Skeletal muscle tissue (tissue), 4 donors: ENCODE measurements around the gene TGM3. TPM values are rescaled to one million over a fixed set of nuclear protein-coding genes. Genes with fewer than 3 reads are reported as not detected.

Experiments
- H3K27ac ChIP-seq: one replicate; pipeline ENCODE4 v1.7.0; 2013; ENCODE audit warnings: mild to moderate bottlenecking, low read depth, low read length, inconsistent platforms
- H3K27me3 ChIP-seq, 3 donors: one replicate each; pipeline ENCODE4 v1.7.0; 2013; ENCODE audit warnings: low read length in 3 of 3; ENCODE audit not compliant: control insufficient read depth in 3 of 3, insufficient read depth in 3 of 3
- H3K36me3 ChIP-seq, 3 donors: one replicate each; pipeline ENCODE4 v1.7.0; 2013; ENCODE audit warnings: low read length in 3 of 3; ENCODE audit not compliant: control insufficient read depth in 3 of 3, insufficient read depth in 3 of 3
- H3K4me1 ChIP-seq, 3 donors: one replicate each; pipeline ENCODE4 v1.7.0; 2013; ENCODE audit warnings: low read length in 3 of 3, mild to moderate bottlenecking in 3 of 3; ENCODE audit not compliant: control insufficient read depth in 3 of 3, insufficient read depth in 3 of 3
- H3K4me3 ChIP-seq, 3 donors: one replicate each; pipeline ENCODE4 v1.7.0; 2013; ENCODE audit warnings: low read length in 3 of 3
- H3K9ac ChIP-seq, 3 donors: one replicate each; pipeline ENCODE4 v1.7.0; 2013; ENCODE audit warnings: low read length in 3 of 3, mild to moderate bottlenecking in 3 of 3, moderate library complexity in 2 of 3, low read depth in 1 of 3
- H3K9me3 ChIP-seq, 3 donors: one replicate each; pipeline ENCODE4 v1.7.0; 2013; ENCODE audit warnings: low read length in 3 of 3; ENCODE audit not compliant: control insufficient read depth in 3 of 3
- total RNA-seq: library from RNA; depleted of rRNA; stranded (reverse); fragments of >200 nt; gene quantifications from one replicate; pipeline ENCODE4 v1.2.3, GENCODE V29; 2014
- donor health status: Osteomylitis.

Gene TGM3
- total RNA-seq, 1 donor from 2014 or later: under 0.01 TPM

DNA sequence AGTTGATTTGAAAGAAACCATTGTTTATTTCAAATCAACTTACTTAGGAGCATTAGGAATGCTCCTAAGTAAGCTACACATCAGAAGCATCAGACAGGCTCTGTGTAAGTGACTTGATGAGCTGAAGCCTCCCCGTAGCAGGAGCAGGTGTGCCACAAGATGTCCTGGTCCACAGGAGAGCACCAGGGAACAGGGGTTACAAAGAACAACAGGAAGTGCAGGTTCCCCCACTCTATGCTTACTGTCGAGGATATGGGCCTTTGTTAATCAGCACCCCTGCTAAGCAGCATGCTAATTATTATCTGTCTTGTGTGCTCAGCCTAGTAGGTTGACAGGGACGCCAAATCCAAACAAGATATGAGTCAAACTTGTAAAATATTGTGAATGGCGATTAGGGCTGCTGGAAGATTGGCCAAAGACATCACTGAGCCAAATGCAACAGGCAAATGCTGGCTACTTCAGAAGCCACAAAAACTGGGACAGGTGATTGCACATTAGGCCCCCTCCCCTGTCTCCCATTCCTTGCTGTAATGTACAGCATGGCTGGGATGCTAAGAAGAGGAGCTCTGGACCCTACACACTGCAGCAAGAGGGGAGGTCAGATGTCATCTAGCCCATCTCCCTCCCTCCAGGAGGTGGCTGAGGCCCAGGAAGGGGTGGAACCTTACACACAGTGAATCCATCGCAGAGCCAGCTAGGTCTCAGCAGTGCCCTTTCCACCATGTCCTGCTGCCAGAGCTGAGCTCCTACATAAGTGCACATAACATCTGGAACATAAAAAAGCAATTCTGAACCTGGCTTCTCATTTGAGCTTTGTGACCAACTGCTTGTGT, 939 bp downstream of the TGM3 start:
- no peaks in the 10 kb centered on the region for H3K9me3 ChIP-seq
- H3K4me1 ChIP-seq: peaks cover 0 to 3% (median 0%) of the 10 kb centered on the region in 3 donors
- H3K4me3 ChIP-seq: no peak overlapping the region
- peaks cover 6 to 28% (median 25%) of the 10 kb centered on the region in 3 donors for H3K27me3 ChIP-seq
- H3K9ac ChIP-seq: no peak overlapping the region
- H3K27ac ChIP-seq: no peak overlapping the region
- no peaks in the 10 kb centered on the region for H3K36me3 ChIP-seq

DNA sequence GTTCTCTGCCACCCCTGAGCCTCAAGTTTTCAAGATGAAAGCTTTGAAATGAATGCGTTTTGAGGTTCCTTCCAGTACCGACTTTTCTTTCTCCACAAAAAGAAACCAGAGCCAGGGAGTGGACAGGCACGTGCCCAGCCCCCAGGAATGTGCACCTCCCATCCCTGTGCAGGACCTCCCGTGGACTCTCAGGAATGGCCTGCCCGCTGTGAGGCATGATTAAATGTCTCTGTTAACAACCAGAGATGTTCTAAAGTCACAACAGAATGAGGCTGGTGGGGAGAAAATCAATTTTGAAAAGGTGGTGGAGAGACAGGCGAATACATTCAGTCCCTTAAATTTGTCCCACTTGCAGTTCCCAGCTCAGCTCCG, 1.5 kb downstream of the TGM3 start:
- Histone ChIP-seq H3K4me1 (peaks cover 0 to 3% (median 0%) of the 10 kb centered on the region in 3 donors), H3K36me3 (no peaks in the 10 kb centered on the region), H3K4me3 (no peak overlapping the region), H3K27me3 (peaks cover 6 to 28% (median 25%) of the 10 kb centered on the region in 3 donors), H3K9me3 (no peaks in the 10 kb centered on the region), H3K27ac (no peak overlapping the region), H3K9ac (no peak overlapping the region)

DNA sequence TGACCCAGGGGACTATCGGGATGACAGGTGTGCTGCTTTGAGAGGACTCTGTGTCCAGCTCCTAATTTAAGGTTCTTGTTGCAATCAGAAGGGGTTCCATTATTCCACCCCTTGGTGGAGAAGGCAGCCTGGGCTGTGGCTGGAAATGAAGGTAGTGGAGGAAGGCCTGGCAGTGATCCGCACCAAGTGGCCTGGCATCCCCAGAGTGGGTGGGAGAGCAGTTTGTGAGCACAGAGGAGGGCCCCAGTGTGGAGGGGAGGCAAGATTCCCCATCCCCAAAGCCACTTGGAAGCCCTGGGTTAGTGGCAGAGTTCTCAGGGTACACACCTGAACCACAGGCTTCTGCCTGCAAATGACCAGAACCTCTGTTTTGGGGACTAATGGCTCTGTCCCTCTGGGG, 2.3 kb downstream of the TGM3 start:
- Histone ChIP-seq H3K4me3 (no peak overlapping the region), H3K36me3 (no peaks in the 10 kb centered on the region), H3K27me3 (peaks cover 6 to 30% (median 25%) of the 10 kb centered on the region in 3 donors), H3K4me1 (peaks cover 0 to 3% (median 0%) of the 10 kb centered on the region in 3 donors), H3K9ac (no peak overlapping the region), H3K27ac (no peak overlapping the region), H3K9me3 (no peaks in the 10 kb centered on the region)

DNA sequence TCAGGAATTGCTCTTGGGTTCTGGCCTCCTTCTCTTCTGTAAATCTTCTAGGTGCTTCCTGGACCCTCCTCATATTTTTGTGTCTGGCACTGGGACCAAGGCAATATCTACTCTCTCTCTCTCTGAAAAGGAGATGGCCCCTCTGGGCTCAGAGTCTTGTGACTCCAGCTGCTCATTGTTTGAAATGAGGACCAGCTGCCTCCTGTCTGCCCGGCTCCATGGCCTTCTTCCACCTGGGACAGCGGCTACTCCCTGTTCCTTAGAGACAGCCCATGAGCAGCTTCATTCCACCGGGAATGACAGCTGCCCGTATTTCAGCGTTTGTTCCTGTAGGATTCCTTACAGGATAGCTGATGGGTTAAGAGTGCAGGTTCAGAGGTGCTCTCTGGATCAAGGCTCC, 2.9 kb downstream of the TGM3 start:
- Histone ChIP-seq H3K27ac (no peak overlapping the region), H3K36me3 (no peaks in the 10 kb centered on the region), H3K27me3 (peaks cover 6 to 33% (median 25%) of the 10 kb centered on the region in 3 donors)

DNA sequence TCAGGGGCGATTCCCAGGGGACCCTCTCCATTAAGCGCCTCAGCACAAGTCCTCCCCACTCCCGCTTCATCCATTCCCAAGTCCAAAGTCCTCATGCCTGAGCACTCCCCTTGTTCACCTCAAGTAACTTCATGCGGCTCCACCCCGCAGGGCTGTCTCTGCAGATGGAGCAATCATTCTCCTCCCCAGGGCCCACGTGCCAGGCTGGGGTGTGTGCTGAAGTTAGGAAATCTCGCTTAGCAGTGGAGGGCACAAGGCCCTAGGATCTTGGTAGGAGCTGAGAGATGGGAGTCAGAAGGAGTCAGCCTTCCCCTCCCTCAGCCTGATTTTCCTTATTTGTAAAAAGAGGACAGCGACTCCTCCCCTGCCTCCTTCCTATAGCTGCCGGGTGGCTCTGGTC, 3.5 kb downstream of the TGM3 start:
- H3K27me3 ChIP-seq: peaks cover 6 to 36% (median 22%) of the 10 kb centered on the region in 3 donors
- no peak overlapping the region for H3K9ac ChIP-seq
- H3K36me3 ChIP-seq: no peaks in the 10 kb centered on the region
- H3K4me1 ChIP-seq: peaks cover 0 to 3% (median 0%) of the 10 kb centered on the region in 3 donors
- H3K4me3 ChIP-seq: no peak overlapping the region
- no peaks in the 10 kb centered on the region for H3K9me3 ChIP-seq
- H3K27ac ChIP-seq: no peak overlapping the region

More for the DNA sequence above, 2.9 kb downstream of the TGM3 start:
- H3K4me3 ChIP-seq: no peak overlapping the region
- peaks cover 0 to 3% (median 0%) of the 10 kb centered on the region in 3 donors for H3K4me1 ChIP-seq
- no peak overlapping the region for H3K9ac ChIP-seq
- no peaks in the 10 kb centered on the region for H3K9me3 ChIP-seq

DNA sequence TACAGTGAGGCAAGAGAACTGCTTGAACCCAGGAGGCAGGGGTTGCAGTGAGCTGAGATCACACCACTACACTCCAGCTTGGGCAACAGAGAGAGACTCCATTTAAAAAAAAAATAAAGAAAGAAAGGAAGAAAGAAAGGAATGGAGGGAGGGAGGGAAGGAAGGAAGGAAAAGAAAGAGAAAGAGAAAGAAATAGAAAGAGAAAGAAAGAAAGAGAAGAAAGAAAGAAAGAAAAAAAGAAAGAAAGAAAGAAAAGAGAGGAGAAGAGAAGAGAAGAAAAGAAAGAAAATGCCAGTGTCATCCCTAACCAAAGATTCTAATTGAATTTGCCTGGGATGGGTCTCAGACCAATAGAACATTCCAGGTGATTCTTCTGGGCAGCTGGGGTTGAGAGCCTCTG, 4.2 kb downstream of the TGM3 start:
- Histone ChIP-seq H3K27ac (no peak overlapping the region), H3K9me3 (no peaks in the 10 kb centered on the region), H3K27me3 (peaks cover 6 to 39% (median 22%) of the 10 kb centered on the region in 3 donors), H3K4me3 (no peak overlapping the region), H3K36me3 (no peaks in the 10 kb centered on the region), H3K9ac (no peak overlapping the region), H3K4me1 (peaks cover 0 to 3% (median 0%) of the 10 kb centered on the region in 3 donors)

DNA sequence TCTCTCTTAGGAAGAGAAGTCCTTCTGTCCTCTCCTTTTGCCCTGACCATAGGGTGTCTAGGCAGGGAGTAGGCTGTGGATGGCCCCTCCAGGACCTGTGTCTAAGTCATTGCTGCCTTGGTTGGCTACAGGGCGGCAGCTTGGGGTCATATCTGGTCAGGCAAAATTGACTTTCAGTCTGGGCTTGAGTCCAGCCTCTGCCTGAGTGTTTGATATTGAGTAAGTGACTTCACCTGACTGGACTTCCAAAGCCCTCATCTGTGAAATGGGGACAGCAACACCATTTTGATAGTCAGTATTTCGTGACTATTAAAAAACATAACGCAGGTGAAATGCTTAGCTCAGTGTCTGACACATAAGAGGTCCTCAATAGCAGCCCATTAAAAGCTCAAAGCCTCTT, 4.6 kb downstream of the TGM3 start:
- no peak overlapping the region for H3K9ac ChIP-seq
- no peaks in the 10 kb centered on the region for H3K36me3 ChIP-seq
- H3K9me3 ChIP-seq: no peaks in the 10 kb centered on the region
- no peak overlapping the region for H3K4me3 ChIP-seq
- no peak overlapping the region for H3K27ac ChIP-seq
- H3K27me3 ChIP-seq: peaks cover 6 to 36% (median 19%) of the 10 kb centered on the region in 3 donors
- peaks cover 0 to 3% (median 0%) of the 10 kb centered on the region in 3 donors for H3K4me1 ChIP-seq

DNA sequence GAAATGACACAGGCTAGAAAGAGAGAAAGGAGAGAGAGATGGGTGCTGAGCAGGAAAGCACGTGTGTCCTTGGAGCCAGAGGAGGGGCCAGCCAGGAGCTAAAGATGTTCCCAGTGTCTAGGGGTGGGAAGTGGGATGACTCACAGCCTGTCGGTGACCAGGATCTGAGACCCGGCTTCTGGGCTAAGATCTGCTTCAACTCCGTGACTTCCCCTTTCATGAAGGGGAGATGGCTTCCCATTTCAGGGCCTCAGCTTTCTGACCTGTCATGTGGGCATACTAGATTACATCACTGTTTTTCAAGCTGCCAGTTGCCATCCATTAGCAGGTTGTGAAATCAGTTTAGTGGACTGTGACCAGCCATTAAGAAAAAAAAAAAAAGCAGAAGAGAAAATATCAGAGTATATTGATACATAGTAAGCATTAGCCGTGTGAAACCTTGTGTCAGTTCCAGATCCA, 5.4 kb downstream of the TGM3 start:
- Histone ChIP-seq H3K4me1 (no peaks in the 10 kb centered on the region), H3K27ac (no peak overlapping the region), H3K9me3 (no peaks in the 10 kb centered on the region), H3K9ac (no peak overlapping the region), H3K36me3 (no peaks in the 10 kb centered on the region), H3K27me3 (peaks cover 6 to 36% (median 15%) of the 10 kb centered on the region in 3 donors), H3K4me3 (no peak overlapping the region)

DNA sequence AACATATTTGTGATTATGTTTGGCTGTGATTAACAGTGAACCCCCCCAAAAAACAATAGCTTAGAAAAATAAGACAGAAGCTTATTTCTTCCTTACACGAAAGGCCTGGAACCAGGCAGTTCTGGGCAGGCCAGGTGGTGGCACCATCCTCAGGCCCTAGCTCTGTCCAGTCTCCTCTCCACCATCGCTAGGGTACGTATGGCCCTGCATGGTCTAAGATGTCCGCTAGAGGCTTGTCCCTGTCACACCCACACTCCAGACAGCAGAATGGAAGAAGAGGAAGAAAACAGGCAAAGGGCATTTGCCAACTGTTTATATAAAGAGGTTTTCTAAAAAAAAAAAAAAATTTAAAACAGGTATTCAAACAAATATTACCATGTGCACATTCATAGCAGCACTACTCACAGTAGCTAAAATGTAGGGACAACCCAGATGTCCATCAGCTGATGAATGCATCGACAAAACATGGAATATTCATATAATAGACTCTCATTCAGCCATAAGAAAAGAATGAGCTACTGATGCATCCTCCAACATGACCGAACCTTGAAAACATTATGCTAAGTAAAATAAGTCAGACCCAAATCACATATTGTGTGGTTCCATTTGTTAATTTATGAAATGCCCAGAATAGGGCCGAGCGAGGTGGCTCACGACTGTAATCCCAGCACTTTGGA, 6.7 kb downstream of the TGM3 start:
- Histone ChIP-seq H3K9ac (no peak overlapping the region), H3K9me3 (no peaks in the 10 kb centered on the region), H3K4me1 (no peaks in the 10 kb centered on the region), H3K4me3 (no peak overlapping the region), H3K27me3 (peaks cover 6 to 33% (median 15%) of the 10 kb centered on the region in 3 donors), H3K27ac (no peak overlapping the region), H3K36me3 (no peaks in the 10 kb centered on the region)

DNA sequence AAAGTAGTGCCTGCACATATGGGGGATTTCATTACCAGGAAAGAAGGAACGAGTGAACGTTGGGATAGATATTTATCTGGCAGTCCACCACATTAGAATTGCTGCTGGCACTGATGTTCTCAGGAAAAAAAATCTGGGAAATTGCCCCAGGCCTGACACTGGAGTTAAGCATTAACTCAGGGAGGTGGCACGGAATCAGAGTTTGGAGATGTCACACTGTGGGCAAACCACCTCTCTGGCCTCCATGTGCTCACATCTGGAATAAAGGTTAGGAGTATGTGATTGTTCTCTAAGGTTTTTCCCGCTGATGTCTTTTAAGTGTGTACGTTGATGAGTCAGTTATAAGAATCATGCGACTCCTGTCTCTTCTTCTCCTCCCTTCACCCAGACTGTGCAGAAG, 7.9 kb downstream of the TGM3 start:
- Histone ChIP-seq H3K9ac (no peak overlapping the region), H3K27ac (no peak overlapping the region), H3K4me3 (no peak overlapping the region), H3K36me3 (no peaks in the 10 kb centered on the region), H3K27me3 (peaks cover 6 to 26% (median 11%) of the 10 kb centered on the region in 3 donors), H3K4me1 (no peaks in the 10 kb centered on the region), H3K9me3 (no peaks in the 10 kb centered on the region)
